Hepatocyte (in vitro differentiated cells): Measurements from ENCODE around the gene OR4D5.

Experiments used
- EZH2 ChIP-seq: fragments of 200-600 bp; sonication (generic); IDR thresholded peaks from 2 replicates; pipeline ENCODE4 v1.6.1; 2016; ENCODE audit warnings: antibody characterized with exemption, mild to moderate bottlenecking, borderline replicate concordance
- EZH2phosphoT487 ChIP-seq: fragments of 200-600 bp; sonication (generic); IDR thresholded peaks from one replicate; pipeline ENCODE4 v1.6.1; 2018; ENCODE audit warnings: antibody characterized with exemption, mild to moderate bottlenecking, low read depth, moderate library complexity; ENCODE audit not compliant: unreplicated experiment, severe bottlenecking
- TF ChIP-seq, protein P1 (sequence below): fragments of 200-600 bp; sonication (generic); IDR thresholded peaks from 2 replicates; pipeline ENCODE4 v1.5.1; 2016; ENCODE audit warnings: antibody characterized with exemption, mild to moderate bottlenecking; ENCODE audit not compliant: poor library complexity

DNA sequence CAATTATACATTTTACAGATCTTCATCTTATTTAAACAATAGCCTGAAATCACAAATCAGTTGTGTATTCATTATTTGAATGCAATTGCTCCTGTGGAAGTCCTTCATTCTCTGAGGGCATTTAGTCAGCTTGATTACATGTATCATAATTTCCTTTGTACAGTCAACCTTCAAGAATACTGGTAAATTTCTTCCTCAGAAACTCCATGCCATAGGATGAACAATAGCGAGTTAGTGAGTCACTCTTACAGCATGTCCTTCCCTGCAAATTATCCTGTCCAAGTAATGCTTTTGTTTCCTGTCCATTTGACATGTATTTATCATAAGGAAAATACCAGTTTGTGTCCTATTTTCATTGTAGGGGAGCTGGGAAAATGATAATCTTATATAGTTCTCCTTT lies 34.4 kb downstream of the OR4D5 start:
- TF ChIP-seq, protein P1, sequence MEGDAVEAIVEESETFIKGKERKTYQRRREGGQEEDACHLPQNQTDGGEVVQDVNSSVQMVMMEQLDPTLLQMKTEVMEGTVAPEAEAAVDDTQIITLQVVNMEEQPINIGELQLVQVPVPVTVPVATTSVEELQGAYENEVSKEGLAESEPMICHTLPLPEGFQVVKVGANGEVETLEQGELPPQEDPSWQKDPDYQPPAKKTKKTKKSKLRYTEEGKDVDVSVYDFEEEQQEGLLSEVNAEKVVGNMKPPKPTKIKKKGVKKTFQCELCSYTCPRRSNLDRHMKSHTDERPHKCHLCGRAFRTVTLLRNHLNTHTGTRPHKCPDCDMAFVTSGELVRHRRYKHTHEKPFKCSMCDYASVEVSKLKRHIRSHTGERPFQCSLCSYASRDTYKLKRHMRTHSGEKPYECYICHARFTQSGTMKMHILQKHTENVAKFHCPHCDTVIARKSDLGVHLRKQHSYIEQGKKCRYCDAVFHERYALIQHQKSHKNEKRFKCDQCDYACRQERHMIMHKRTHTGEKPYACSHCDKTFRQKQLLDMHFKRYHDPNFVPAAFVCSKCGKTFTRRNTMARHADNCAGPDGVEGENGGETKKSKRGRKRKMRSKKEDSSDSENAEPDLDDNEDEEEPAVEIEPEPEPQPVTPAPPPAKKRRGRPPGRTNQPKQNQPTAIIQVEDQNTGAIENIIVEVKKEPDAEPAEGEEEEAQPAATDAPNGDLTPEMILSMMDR: no peak
- TF ChIP-seq EZH2phosphoT487 (no peak), EZH2 (no peak)
